ENCODE results near the gene MAPK12. TPM values are rescaled to one million over a fixed set of nuclear protein-coding genes. Genes with fewer than 3 reads are reported as not detected.

The MAPK12 gene
- total RNA-seq, 1 experiment from 2014 or later = 21.1 TPM

GRCh38 chr22:50244420-50245213 lies 16.9 kb downstream of the MAPK12 start, which contains the start of gene TUBGCP6:
Gene TUBGCP6 (minus strand): TSS chr22:50245023. CDS start chr22:50244459, 564 bp downstream.
- BruUV-seq (replicated peaks) = TSS peak; percentile 51
- TF ChIP-seq CTCF (IDR thresholded peaks at IDR 0.05; ENCODE audit: unreplicated experiment) = peak; percentile 8
- no peaks in the 10 kb centered on the region for H3K9me3 Mint-ChIP-seq (ENCODE audit: low read depth, unreplicated experiment)
- peak within 1 kb of the TSS; percentile 83 for H3K27ac Mint-ChIP-seq (ENCODE audit: unreplicated experiment)
- no peaks in the 10 kb centered on the region for H3K27me3 Mint-ChIP-seq (ENCODE audit: unreplicated experiment)
- peaks cover 11% of the 10 kb centered on the region for H3K4me1 Mint-ChIP-seq (ENCODE audit: low read depth, unreplicated experiment)
- CTCF ChIA-PET = no interaction called here
- peak within 1 kb of the TSS; percentile 78 for H3K4me3 Mint-ChIP-seq (ENCODE audit: low read depth, unreplicated experiment)
- peaks cover 76% of the 10 kb centered on the region for H3K36me3 Mint-ChIP-seq (ENCODE audit: insufficient read depth, unreplicated experiment)
- intact Hi-C loops (cut with micrococcal nuclease; ENCODE audit: unreplicated experiment) = no loop called here
- DNase-seq = peak; percentile 94

GRCh38 chr22:50243685-50244419 lies 17.6 kb downstream of the MAPK12 start:
- no peak for TF ChIP-seq CTCF (IDR thresholded peaks at IDR 0.05; ENCODE audit: unreplicated experiment)
- Mint-ChIP-seq H3K4me3 (ENCODE audit: low read depth, unreplicated experiment) (peak overlapping the region; percentile 78), H3K36me3 (ENCODE audit: insufficient read depth, unreplicated experiment) (peaks cover 77% of the 10 kb centered on the region), H3K27me3 (ENCODE audit: unreplicated experiment) (no peaks in the 10 kb centered on the region), H3K4me1 (ENCODE audit: low read depth, unreplicated experiment) (peaks cover 11% of the 10 kb centered on the region), H3K9me3 (ENCODE audit: low read depth, unreplicated experiment) (no peaks in the 10 kb centered on the region), H3K27ac (ENCODE audit: unreplicated experiment) (peak overlapping the region; percentile 83)
- no peak for DNase-seq
- intact Hi-C loops (cut with micrococcal nuclease; ENCODE audit: unreplicated experiment) = no loop called here
- CTCF ChIA-PET = no interaction called here
- BruUV-seq (replicated peaks) = no TSS peak

GRCh38 chr22:50242406-50242949 lies 19.0 kb downstream of the MAPK12 start:
- H3K4me1 Mint-ChIP-seq (ENCODE audit: low read depth, unreplicated experiment) = peaks cover 11% of the 10 kb centered on the region
- H3K27ac Mint-ChIP-seq (ENCODE audit: unreplicated experiment) = no peak overlapping the region
- intact Hi-C loops (cut with micrococcal nuclease; ENCODE audit: unreplicated experiment) = no loop called here
- CTCF ChIA-PET = interaction anchor here (0.7 kb wide), 1 partner anchor 100 kb away, joined by 3 read pairs; no protein-coding TSS in a partner anchor
- H3K36me3 Mint-ChIP-seq (ENCODE audit: insufficient read depth, unreplicated experiment) = peaks cover 75% of the 10 kb centered on the region
- no peak for DNase-seq
- no peaks in the 10 kb centered on the region for H3K9me3 Mint-ChIP-seq (ENCODE audit: low read depth, unreplicated experiment)
- peak overlapping the region; percentile 78 for H3K4me3 Mint-ChIP-seq (ENCODE audit: low read depth, unreplicated experiment)
- BruUV-seq (replicated peaks) = no TSS peak
- no peaks in the 10 kb centered on the region for H3K27me3 Mint-ChIP-seq (ENCODE audit: unreplicated experiment)
- no peak for TF ChIP-seq CTCF (IDR thresholded peaks at IDR 0.05; ENCODE audit: unreplicated experiment)

GRCh38 chr22:50238755-50239154 lies 22.7 kb downstream of the MAPK12 start:
- Mint-ChIP-seq H3K4me1 (ENCODE audit: low read depth, unreplicated experiment) (peaks cover 11% of the 10 kb centered on the region), H3K27me3 (ENCODE audit: unreplicated experiment) (no peaks in the 10 kb centered on the region), H3K36me3 (ENCODE audit: insufficient read depth, unreplicated experiment) (peaks cover 51% of the 10 kb centered on the region), H3K27ac (ENCODE audit: unreplicated experiment) (no peak overlapping the region), H3K4me3 (ENCODE audit: low read depth, unreplicated experiment) (no peak overlapping the region), H3K9me3 (ENCODE audit: low read depth, unreplicated experiment) (no peaks in the 10 kb centered on the region)
- no peak for DNase-seq
- BruUV-seq (replicated peaks) = no TSS peak
- CTCF ChIA-PET = no interaction called here
- intact Hi-C loops (cut with micrococcal nuclease; ENCODE audit: unreplicated experiment) = no loop called here
- no peak for TF ChIP-seq CTCF (IDR thresholded peaks at IDR 0.05; ENCODE audit: unreplicated experiment)
